Calu3 (cell line): ENCODE results near the gene MRPL11. TPM values are rescaled to one million over a fixed set of nuclear protein-coding genes. Genes with fewer than 3 reads are reported as not detected.

Experiments
- BruUV-seq: library from RNA; stranded (reverse); fragments of 400-500 nt; replicated peaks from 2 replicates; lab custom pipeline; 2021; lab: Mats Ljungman, UMichigan
- CTCF ChIA-PET: fragments of 300-600 bp; sonication (Branson Sonifier 250); formaldehyde crosslinking; loops from one replicate; lab custom pipeline; 2022; ENCODE audit warnings: antibody characterized with exemption; lab: Charles Lee
- DNase-seq: peaks from one replicate; pipeline ENCODE4 v3.0.0; 2022
- H3K27ac Mint-ChIP-seq: one replicate; pipeline ENCODE4 v1.8.0; 2022; ENCODE audit warnings: mixed read lengths; ENCODE audit not compliant: unreplicated experiment
- H3K27me3 Mint-ChIP-seq: one replicate; pipeline ENCODE4 v1.8.0; 2022; ENCODE audit warnings: mixed read lengths; ENCODE audit not compliant: unreplicated experiment
- H3K36me3 Mint-ChIP-seq: one replicate; pipeline ENCODE4 v1.8.0; 2022; ENCODE audit warnings: mild to moderate bottlenecking, moderate library complexity, mixed read lengths; ENCODE audit not compliant: insufficient read depth, unreplicated experiment
- H3K4me1 Mint-ChIP-seq: one replicate; pipeline ENCODE4 v1.8.0; 2022; ENCODE audit warnings: mild to moderate bottlenecking, low read depth, mixed read lengths; ENCODE audit not compliant: unreplicated experiment
- H3K4me3 Mint-ChIP-seq: one replicate; pipeline ENCODE4 v1.8.0; 2022; ENCODE audit warnings: mild to moderate bottlenecking, low read depth, moderate library complexity, mixed read lengths; ENCODE audit not compliant: unreplicated experiment
- H3K9me3 Mint-ChIP-seq: one replicate; pipeline ENCODE4 v1.8.0; 2022; ENCODE audit warnings: low read depth, mixed read lengths; ENCODE audit not compliant: unreplicated experiment
- intact Hi-C: fragments of 100-400 bp; cut with micrococcal nuclease; formaldehyde crosslinking; loops from one replicate; pipeline ENCODE4 v1.10.0; 2022; ENCODE audit not compliant: unreplicated experiment
- total RNA-seq: library from RNA; stranded (reverse); gene quantifications from 2 replicates; pipeline ENCODE4 v1.2.3, GENCODE V29; 2022
- TF ChIP-seq, protein P1 (sequence below): fragments of 200-600 bp; IDR thresholded peaks from one replicate; pipeline ENCODE4 v1.8.0; 2022; ENCODE audit warnings: antibody characterized with exemption; ENCODE audit not compliant: unreplicated experiment

The MRPL11 gene
- total RNA-seq, 1 experiment from 2014 or later = 79.6 TPM

- Mint-ChIP-seq H3K4me1 (peaks cover 8% of the 10 kb centered on the region), H3K9me3 (no peaks in the 10 kb centered on the region)
- TF ChIP-seq, protein P1, sequence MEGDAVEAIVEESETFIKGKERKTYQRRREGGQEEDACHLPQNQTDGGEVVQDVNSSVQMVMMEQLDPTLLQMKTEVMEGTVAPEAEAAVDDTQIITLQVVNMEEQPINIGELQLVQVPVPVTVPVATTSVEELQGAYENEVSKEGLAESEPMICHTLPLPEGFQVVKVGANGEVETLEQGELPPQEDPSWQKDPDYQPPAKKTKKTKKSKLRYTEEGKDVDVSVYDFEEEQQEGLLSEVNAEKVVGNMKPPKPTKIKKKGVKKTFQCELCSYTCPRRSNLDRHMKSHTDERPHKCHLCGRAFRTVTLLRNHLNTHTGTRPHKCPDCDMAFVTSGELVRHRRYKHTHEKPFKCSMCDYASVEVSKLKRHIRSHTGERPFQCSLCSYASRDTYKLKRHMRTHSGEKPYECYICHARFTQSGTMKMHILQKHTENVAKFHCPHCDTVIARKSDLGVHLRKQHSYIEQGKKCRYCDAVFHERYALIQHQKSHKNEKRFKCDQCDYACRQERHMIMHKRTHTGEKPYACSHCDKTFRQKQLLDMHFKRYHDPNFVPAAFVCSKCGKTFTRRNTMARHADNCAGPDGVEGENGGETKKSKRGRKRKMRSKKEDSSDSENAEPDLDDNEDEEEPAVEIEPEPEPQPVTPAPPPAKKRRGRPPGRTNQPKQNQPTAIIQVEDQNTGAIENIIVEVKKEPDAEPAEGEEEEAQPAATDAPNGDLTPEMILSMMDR = no peak
These were observed 30.0 kb upstream of the MRPL11 start for GRCh38 chr11:66468691-66469090.

GRCh38 chr11:66467756-66468155 lies 29.1 kb upstream of the MRPL11 start:
- peak; percentile 21 for DNase-seq
- H3K27ac Mint-ChIP-seq = no peak overlapping the region

More at GRCh38 chr11:66468691-66469090, 30.0 kb upstream of the MRPL11 start:
- intact Hi-C loops = no loop called here
- Mint-ChIP-seq H3K36me3 (peaks cover 31% of the 10 kb centered on the region), H3K27ac (no peak overlapping the region), H3K4me3 (no peak overlapping the region), H3K27me3 (no peaks in the 10 kb centered on the region)
- CTCF ChIA-PET = interaction anchor here (1.7 kb wide), 1 partner anchor 10 kb away, joined by 5 read pairs; no protein-coding TSS in a partner anchor
- DNase-seq = no peak
- BruUV-seq = no TSS peak

GRCh38 chr11:66467034-66467659 lies 28.5 kb upstream of the MRPL11 start:
- TF ChIP-seq, protein P1 = peak; percentile 14
- Mint-ChIP-seq H3K4me1 (peaks cover 8% of the 10 kb centered on the region), H3K27me3 (no peaks in the 10 kb centered on the region), H3K27ac (no peak overlapping the region), H3K36me3 (peaks cover 25% of the 10 kb centered on the region), H3K9me3 (peaks cover 2% of the 10 kb centered on the region), H3K4me3 (peak overlapping the region; percentile 86)
- intact Hi-C loops = no loop called here
- CTCF ChIA-PET = interaction anchor here (0.6 to 1.9 kb wide), 6 partner anchors 12 to 178 kb away, joined by 3 to 14 read pairs (median 6); partner anchors contain the start of genes DPP3, MRPL11 and YIF1A
- peak; percentile 63 for DNase-seq
- BruUV-seq = no TSS peak

More at GRCh38 chr11:66467756-66468155, 29.1 kb upstream of the MRPL11 start:
- TF ChIP-seq, protein P1 = no peak
- peaks cover 8% of the 10 kb centered on the region for H3K4me1 Mint-ChIP-seq
- H3K4me3 Mint-ChIP-seq = peak overlapping the region; percentile 86
- intact Hi-C loops = no loop called here
- H3K9me3 Mint-ChIP-seq = peaks cover 2% of the 10 kb centered on the region
- H3K27me3 Mint-ChIP-seq = no peaks in the 10 kb centered on the region
- H3K36me3 Mint-ChIP-seq = peaks cover 25% of the 10 kb centered on the region
- no TSS peak for BruUV-seq
- CTCF ChIA-PET = interaction anchor here (1.9 kb wide), 1 partner anchor 12 kb away, joined by 7 read pairs; the partner anchor contains the start of gene DPP3

- no TSS peak for BruUV-seq
- Mint-ChIP-seq H3K27me3 (no peaks in the 10 kb centered on the region), H3K4me1 (peaks cover 8% of the 10 kb centered on the region), H3K27ac (peak within 1 kb of the TSS; percentile 81), H3K9me3 (peaks cover 2% of the 10 kb centered on the region), H3K36me3 (peaks cover 25% of the 10 kb centered on the region), H3K4me3 (peak within 1 kb of the TSS; percentile 86)
- DNase-seq = peak; percentile 92
- CTCF ChIA-PET = interaction anchor here (0.6 to 1.9 kb wide), 9 partner anchors 11 to 215 kb away, joined by 3 to 14 read pairs (median 4); partner anchors contain the start of genes DPP3, MRPL11 and YIF1A
- intact Hi-C loops = no loop called here
- TF ChIP-seq, protein P1 = no peak
These were observed 27.8 kb upstream of the MRPL11 start, which contains the start of gene PELI3 for GRCh38 chr11:66466225-66467033. TSS of gene PELI3 (plus strand) at chr11:66466905. CDS start at chr11:66468129, 1,224 bp downstream.
